Stimulated activated CD4-positive, alpha-beta T cell treated with anti-CD3 and anti-CD28 coated beads, Interleukin-2, amount 100 ng/mL, for 4 hours (primary cell): Measurements from ENCODE around the gene PLCB1.

Experiments used
- DNase-seq: peaks from one replicate; pipeline ENCODE4 v3.0.0-alpha.2; 2020; ENCODE audit warnings: low read depth

PLCB1 gene

GRCh38 chr20:8246716-8247115, 114.7 kb downstream of the PLCB1 start:
- no peak for DNase-seq

DNA sequence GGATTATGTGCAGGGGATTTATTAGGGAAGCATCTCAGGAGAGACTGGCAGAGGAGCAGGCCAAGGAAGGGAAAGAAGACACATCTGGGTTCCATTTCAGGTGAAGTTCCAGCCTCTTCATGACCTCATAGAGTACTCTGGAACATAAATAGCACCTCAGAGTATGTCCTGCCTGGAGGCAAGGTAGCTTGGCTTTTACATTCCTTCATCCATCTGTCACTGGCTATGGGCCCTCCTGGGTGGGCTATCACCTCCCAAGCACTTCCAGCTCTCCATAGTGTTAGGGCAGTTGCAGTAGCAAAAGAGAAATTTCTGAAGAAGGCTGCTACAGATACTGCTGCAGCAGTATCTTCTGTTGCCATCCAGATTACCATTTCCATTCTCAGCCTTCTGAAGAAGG, 116.0 kb downstream of the PLCB1 start:
- DNase-seq = no peak

DNA sequence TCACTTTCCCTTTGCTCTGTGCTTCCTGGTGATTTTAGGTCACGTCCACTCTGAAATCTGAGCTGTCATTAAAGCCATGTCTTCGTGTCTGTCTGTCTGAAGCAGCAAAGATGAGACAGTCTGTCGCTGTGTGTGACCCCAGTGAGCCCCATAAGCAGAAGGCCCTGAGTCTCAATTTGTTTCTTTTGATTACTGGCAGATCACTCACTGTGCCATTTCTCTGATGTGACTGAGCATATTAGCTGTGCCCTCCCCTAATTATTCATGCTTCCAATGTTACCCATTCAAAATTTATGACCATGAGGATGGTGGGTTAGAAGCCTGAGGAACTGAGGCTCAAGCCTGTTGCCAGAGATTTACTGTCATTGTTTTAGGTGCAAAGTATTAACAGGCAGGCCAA, 117.6 kb downstream of the PLCB1 start:
- no peak for DNase-seq

- no peak for DNase-seq
Observed at GRCh38 chr20:8250539-8251200, 118.6 kb downstream of the PLCB1 start.

- DNase-seq = no peak
Observed at GRCh38 chr20:8251201-8251575, 119.1 kb downstream of the PLCB1 start.

GRCh38 chr20:8254911-8255582, 123.0 kb downstream of the PLCB1 start:
- no peak for DNase-seq

DNA sequence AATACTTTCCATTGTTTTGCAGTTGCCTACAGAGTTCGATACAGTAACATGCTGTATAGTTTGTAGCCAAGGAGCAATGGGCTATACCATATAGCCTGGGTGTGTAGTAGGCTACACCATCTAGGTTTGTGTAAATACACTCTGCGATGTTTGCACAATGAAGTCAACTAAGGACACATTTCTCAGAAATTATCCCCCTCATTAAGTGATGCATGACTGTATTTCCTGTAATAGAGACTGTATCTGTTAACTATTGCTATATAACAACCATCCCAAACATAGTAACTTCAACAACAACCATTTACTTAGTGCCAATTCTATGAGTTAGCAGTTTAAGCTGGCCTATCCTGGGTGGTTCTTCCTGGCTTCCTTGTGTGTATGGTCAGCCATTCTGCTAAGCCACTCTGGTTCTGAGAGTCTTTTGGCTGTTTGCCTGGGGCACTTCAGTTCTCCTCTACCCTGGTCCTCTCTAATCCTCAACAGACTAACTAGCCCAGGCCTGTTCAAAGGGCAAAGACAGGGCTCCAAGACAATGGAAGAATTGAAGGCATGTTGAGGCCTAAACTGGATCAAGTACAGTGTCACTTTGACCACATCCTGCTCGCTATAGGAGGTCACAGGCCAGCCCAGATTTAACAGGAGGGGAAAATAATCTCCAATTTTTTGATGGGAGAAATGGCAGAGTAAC, 124.0 kb downstream of the PLCB1 start:
- no peak for DNase-seq

- no peak for DNase-seq
Observed at GRCh38 chr20:8260837-8261251, 128.8 kb downstream of the PLCB1 start.

GRCh38 chr20:8262721-8263120, 130.7 kb downstream of the PLCB1 start:
- DNase-seq = no peak

DNA sequence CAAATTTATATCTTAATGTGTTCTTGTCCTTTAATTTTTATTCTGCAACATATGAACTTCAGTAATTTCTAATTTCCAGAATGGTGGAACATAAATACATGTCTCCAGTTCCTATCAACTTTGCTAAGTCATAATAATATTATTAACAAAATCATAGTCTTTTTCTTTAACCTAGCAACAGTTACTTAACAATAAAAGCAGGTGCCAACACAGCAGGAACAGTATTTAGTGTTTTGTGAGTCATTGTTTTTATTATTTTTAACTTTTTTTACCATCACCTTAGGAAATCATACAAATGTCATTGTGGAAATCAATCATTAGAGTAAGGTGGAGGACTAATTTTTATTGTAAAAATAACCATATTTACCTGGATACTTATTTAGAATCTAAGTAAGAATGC, 133.5 kb downstream of the PLCB1 start:
- no peak for DNase-seq

GRCh38 chr20:8267009-8267408, 134.9 kb downstream of the PLCB1 start:
- DNase-seq = no peak

- DNase-seq = no peak
Observed at GRCh38 chr20:8271727-8272126, 139.7 kb downstream of the PLCB1 start.

DNA sequence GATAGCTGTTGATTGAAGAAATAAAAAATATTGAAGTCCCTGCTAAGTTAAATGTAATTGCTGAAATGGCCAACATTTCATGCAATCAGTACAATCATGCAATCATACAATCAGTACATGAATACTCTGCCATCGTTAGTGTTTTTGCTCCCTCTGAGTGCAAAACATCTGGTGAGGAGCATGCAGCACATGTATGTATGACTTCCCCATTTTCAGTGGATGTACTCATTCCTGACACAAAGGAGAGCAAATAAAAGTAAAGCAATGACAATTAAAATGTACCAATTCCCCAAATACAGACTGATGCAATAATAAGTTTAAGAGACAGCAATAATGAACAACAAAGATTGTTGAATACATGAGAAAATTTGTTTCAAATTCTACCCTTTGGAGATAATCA, 140.7 kb downstream of the PLCB1 start:
- no peak for DNase-seq

DNA sequence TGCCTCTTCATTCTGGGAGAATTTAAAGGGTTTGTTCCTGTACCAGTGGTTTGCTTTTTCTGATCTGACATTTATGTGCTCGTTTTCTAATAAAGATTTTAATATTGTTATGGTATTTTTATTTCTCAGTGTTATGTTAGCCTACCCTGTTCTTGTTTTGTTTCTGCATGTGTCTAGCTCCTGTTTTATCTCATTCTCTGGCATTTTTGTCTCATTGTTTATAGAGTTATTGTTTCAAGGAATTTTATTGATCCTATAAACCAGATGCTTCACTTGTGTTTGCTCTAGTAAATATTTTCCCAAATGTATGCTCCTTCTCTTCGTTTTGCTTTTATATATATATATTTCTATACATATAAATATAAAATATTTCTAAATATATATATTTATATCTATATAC, 152.8 kb downstream of the PLCB1 start:
- DNase-seq = no peak

GRCh38 chr20:8287340-8287739, 155.3 kb downstream of the PLCB1 start:
- DNase-seq = no peak

GRCh38 chr20:8291200-8291599, 159.1 kb downstream of the PLCB1 start:
- DNase-seq = no peak

DNA sequence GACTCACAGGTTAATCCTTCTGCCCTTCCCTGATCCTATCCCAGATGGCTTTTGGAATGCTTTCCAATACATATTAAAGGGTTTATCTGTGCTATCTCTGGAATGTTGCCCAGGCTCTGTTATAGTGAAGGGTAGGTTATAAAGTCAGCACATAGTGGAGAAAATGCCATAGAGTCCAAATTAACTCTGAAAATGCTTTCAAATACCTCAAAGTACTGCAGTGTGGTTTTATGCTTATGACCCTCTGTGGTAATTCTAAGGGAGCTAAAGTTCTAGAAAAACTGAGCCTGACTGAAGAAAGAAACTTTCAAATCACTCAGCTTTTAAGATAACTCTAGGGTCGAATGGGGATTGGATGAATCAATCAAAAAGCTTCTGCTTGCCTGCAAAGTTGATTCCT, 159.8 kb downstream of the PLCB1 start:
- DNase-seq = no peak

- no peak for DNase-seq
Observed at GRCh38 chr20:8292793-8293192, 160.7 kb downstream of the PLCB1 start.

DNA sequence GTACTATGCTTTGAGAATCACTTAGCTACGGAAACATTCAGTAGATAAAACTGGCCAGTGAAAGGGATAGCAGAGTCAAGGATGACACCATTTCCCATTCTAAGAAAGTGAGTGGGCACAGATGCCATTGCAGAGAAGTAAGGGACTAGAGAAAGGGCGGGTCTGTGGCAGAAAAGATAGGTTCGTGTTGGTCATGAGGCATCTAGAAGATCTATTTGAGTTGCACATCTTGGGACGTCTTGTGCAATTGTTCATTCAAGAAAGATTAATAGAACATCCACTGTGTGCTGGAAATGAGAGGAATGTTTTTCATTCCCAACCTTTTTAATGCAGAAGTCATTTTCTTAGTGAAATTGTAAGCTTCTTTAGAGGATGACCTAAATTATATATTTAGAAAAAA, 161.7 kb downstream of the PLCB1 start:
- no peak for DNase-seq

GRCh38 chr20:8296536-8296935, 164.5 kb downstream of the PLCB1 start:
- no peak for DNase-seq

GRCh38 chr20:8298426-8299043, 166.5 kb downstream of the PLCB1 start:
- DNase-seq = no peak

- no peak for DNase-seq
Observed at GRCh38 chr20:8299921-8300320, 167.9 kb downstream of the PLCB1 start.

GRCh38 chr20:8301655-8302054, 169.6 kb downstream of the PLCB1 start:
- no peak for DNase-seq
